Stimulated activated CD8-positive, alpha-beta memory T cell treated with anti-CD3 and anti-CD28 coated beads, Interleukin-7, amount 100 ng/mL, for 48 hours (primary cell): ENCODE measurements around the gene TSTD2.
"Not testable (repeated sequence)": the region's sequence is repeated elsewhere in the genome, so short reads cannot be mapped to it uniquely, and the experiment has no call there.

Experiments used
- DNase-seq, 2 donors: peaks; one replicate each; pipeline ENCODE4 v3.0.0-alpha.2; 2020; ENCODE audit warnings: low read depth in 1 of 2; ENCODE audit errors: extremely low read depth in 1 of 2

TSTD2 gene

DNA sequence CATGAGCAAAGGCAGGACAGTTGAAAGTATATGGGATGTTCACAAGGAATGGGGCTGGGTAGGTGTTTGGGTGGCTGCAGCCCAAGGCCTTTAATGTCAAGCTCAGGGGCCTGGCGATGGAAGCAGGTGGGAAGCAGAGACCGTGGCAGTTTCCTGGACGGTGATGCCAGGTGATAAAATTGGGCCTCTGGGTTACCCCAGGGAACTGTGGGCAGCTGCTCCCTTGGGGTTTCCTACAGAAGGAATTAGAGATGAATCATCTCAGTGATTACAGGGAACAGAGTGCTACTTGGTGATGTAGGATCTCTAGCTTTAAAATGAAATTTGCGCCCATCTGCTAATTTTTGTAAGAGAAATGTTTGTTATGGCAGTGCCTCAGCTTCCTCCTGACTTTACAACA lies 39.2 kb downstream of the TSTD2 start:
- no peak for DNase-seq

DNA sequence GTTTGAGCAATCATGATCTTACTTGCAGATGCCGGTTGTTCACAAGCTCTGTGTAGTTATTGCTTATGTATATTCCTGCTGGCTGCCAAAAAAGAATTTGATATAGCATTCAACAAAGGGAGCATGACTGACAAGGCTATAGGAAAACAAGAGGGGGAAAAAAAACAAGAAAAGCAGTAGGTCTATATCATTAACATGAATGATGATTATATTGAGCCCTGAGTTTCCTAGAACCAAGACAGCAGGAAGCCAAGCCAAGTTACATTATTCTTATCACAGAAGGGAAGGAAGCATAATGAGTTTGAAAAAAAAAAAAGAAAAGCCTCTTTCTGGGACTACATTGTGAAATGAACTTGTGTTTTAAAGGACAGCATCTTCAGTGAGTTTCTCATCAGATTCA lies 41.0 kb downstream of the TSTD2 start:
- DNase-seq = no peak

DNA sequence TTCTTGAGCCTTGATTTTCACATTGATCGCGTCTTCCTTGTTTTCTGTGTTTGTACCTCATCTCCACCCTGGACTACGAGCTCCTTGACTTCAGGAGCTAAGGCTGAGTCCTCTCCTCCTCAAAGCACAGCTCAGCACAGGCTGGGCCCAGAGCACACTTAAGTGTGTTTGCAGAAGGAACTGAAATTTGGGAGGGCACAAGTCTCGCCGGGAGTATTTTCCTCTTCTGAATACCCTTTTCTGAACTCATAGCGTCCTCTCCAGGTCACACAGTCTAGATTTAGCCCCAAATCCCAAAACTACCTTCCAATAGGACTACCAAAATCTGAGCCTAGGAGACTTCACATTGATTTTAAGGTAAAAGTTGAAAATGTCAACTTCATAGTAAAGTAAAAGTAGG lies 41.6 kb downstream of the TSTD2 start:
- DNase-seq = no peak

DNA sequence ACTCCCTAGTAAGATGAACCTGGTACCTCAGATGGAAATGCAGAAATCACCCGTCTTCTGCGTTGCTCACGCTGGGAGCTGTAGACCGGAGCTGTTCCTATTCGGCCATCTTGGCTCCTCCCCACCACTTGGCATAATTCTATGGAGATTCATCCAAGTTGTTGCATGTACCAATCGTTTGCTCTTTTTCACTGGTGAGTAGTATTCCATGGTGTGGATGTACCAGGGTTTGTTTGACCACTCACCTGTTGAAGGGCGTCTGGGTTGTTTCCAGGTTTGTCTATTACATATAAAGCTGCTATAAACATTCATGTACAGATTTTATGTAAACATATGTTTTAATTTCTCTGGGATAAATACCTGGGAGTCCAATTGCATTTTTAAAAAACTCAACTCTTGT lies 46.3 kb downstream of the TSTD2 start:
- DNase-seq = not testable (repeated sequence)

DNA sequence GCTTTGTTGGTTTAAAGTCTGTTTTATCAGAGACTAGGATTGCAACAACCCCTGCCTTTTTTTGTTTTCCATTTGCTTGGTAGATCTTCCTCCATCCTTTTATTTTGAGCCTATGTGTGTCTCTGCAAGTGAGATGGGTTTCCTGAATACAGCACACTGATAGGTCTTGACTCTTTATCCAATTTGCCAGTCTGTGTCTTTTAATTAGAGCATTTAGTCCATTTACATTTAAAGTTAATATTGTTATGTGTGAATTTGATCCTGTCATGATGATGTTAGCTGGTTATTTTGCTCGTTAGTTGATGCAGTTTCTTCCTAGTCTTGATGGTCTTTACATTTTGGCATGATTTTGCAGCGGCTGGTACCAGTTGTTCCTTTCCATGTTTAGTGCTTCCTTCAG lies 48.4 kb downstream of the TSTD2 start:
- not testable (repeated sequence) for DNase-seq

DNA sequence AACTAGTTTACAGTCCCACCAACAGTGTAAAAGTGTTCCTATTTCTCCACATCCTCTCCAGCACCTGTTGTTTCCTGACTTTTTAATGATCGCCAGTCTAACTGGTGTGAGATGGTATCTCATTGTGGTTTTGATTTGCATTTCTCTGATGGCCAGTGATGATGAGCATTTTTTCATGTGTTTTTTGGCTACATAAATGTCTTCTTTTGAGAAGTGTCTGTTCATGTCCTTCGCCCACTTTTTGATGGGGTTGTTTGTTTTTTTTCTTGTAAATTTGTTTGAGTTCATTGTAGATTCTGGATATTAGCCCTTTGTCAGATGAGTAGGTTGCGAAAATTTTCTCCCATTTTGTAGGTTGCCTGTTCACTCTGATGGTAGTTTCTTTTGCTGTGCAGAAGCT lies 51.6 kb downstream of the TSTD2 start:
- not testable (repeated sequence) for DNase-seq

DNA sequence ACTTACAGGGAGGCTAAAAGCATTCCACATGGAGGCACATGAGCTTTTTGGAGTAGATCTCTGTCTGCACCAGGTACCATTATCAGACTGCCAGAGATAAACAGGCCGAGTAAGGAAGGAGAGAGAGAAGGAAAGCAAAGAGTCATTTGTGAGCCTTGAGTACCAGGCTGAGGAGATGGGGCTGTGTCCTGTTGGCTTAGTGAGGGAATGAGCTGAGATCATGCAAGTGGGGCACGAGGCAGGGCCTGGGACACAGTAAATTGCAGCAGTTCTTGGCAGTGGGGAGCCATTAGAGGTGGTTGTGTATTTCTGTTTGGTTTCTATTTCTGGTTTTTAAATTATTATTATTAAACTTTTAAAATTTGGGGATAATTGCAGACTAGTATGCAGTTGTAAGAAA lies 53.3 kb downstream of the TSTD2 start:
- DNase-seq = no peak

DNA sequence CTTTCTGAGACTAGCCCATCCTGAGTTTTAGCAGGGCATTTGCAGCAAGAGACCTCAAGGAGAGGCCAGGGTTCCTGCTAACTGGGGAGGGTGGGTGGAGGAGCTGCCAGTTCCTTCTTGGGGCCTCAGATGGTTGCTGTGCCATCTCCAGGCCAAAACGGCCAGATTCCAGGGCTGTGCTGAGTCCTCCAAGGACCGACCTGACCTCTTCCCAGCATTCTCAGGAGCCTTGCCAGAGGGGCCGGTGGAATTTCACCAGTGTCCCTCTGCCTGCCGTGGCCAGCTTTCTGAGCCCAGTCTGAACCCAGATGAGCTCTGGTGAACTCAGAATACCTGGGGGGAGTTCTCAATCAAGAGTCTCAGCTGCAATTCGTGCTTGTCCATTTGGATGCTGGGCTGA lies 54.3 kb downstream of the TSTD2 start:
- no peak for DNase-seq

DNA sequence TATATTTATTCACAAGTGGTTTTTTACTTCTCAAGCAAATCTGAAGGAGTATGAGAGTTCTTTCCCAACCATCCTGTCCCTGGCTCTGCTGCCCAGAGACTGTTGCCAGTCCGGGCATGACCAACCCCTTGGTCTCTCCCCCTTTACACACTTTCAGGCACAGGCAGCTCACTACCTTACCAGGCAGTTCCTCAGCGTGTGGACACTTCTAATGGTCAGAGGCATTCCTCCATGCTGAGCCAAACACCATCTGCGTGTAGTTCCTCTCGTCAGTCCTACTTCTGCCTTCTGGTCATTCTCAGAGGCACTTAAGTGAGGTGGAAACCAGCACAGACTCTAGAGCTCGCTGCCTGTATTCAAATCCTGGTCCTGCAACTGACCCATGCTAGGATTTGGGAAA lies 56.1 kb downstream of the TSTD2 start:
- no peak for DNase-seq

DNA sequence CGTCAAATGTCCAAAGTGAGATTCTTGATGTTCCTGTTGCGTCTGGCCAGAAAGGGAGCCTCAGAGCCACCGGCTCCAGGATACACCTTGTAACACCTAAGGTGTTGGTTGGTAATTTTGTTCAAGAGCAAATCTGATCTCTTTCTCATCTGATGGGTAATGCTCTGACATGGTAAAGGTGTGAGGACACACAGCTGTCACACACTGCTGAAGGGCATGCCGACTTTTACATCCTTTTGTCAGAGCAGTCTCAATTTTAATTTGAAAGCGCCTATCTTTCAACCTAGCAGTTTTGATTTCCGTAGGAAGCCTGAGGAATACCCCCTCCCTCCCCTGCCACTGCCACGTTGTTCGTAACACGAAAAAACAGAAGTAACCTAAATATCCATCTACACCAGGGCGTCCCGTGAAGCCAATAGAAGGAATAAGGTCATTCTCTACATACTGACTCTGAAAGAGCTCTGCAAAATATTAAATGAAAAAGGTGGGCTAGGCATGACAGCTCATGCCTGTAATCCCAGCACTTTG lies 57.4 kb downstream of the TSTD2 start:
- no peak for DNase-seq

DNA sequence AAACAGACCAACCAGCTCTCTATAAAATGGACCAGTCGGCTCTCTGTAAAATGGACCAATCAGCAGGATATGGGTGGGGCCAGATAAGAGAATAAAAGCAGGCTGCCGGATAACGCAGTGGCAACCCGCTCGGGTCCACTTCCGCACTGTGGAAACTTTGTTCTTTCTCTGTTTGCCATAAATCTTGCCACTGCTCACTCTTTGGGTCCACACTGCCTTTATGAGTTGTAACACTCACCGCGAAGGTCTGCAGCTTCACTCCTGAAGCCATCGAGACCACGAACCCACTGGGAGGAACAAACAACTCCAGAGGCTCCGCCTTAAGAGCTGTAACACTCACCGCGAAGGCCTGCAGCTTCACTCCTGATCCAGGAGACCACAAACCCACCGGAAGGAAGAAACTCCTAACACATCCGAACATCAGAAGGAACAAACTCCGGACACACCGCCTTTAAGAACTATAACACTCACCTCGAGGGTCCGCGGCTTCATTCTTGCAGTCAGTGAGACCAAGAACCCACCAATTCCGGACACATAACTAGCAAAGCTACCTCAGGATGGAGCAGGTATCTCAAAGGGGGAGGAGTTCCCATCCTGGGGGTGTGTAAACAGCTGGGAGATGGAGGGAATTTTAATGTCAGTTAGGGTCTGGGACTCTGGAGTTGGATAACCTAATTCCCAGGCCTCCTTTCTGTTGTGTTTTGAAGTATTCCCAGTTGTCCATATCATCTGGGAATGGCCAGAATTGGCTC lies 58.1 kb downstream of the TSTD2 start:
- DNase-seq = not testable (repeated sequence)

DNA sequence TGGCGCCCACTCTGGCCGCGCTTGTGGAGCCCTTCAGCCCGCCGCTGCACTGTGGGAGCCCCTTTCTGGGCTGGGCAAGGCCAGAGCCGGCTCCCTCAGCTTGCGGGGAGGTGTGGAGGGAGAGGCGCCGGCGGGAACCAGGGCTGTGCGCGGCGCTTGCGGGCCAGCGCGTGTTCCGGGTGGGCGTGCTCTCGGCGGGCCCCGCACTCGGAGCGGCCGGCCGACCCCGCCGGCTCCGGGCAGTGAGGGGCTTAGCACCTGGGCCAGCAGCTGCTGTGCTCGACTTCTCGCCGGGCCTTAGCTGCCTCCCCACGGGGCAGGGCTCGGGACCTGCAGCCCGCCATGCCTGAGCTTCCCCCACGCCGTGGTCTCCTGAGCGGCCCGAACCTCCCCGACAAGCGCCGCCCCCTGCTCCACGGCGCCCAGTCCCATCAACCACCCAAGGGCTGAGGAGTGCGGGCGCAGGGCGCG lies 59.0 kb downstream of the TSTD2 start:
- not testable (repeated sequence) for DNase-seq

DNA sequence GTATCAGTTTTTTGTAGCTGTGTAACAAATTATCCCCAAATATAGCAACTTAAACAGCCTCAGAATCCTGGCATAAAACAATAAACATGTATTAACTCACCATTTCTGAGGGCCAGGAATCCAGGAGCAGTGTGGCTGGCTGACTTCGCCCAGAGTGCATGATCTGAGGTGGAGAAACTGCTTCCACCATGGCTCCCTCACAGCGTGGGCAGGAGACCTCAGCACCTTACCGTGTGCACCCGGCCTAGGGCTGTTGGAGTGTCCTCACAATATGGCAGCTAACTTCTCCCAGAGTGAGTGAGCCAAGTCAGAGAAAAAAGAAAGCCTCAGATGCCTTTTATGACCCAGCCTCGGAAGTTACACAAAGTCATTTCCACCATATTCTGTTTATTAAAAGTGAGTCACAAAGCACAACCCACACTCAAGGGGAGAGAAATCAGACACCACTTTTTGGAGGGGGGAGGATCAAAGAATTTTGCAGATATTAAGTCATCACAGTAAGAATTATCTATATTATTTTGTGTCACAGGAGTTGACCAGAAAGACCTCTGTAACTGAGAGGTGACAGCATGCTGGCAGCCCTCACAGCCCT lies 59.6 kb downstream of the TSTD2 start:
- DNase-seq = no peak

DNA sequence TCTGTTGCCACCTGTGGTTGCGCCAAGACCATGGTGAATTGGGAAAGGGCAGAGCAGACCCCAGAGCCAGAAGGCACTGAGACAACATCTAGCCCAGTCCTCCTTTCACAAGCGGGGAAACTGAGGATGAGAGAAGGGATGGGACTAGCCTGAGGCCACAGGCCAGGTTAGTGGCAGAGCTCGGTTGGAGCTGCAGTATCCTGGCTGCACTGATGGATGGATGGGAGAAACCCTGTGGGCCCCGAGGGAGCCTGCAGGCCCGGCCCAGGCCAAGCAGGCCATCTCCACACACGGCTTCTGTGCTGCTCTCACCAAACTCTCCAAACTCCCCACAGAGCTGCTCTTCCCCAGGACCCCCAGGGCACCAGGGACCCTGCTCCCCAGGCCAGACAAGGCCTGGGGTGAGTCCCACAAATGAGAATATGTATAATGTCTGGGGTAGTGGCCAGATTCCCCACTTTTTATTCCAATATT lies 60.2 kb downstream of the TSTD2 start:
- DNase-seq = no peak

DNA sequence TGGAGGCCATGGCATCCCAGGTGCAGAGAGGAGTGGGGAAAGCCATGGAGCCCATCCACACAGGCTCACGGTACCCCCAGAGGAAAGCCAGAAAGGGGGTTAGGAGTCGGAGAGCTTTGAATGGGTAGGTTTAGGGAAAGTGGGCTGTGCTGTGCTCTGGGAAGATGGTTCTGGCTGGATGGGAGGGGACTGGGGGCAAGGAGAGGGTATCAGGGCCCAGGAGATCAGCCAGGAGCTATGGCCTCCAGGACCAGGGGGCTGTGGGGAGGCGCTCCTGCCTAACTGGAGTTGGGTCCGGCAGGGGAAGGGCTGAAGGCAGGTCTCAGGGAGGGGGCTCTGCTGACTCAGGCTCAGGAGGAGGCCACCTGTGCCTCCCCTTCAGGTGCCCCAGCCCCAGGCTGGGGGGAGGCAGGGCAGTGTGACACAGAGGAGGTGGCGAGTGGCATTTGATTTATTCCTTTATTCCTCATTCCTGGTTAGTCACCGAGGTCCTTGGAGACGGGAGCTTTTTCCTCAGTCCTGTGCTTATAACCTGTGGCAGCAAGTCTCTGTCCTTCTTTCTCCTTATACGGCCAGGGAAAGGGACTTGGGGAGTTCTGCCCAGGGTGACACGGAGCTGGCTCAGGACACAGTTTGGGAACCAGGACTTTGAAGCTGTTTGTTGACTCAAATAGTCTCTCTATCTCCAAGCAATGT lies 60.8 kb downstream of the TSTD2 start:
- no peak for DNase-seq

DNA sequence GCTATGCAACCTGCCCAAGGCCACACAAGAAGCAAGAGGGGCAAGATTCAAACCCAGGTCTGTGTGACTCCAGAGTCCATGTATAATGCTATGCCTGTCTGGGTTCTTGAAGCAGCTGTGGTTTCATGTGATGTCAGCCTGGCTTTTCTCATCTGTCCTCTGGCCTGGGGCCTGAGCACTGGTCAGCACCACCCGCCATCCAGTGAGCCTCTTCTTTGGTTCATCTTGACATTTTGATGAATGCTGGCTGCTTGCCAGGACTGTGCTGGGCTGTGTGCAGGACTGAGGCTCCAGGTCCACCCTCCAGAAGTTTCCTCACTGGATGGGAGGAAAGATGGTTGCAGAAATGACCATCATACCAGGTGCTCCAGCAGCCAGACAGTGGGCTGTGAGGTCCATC lies 61.5 kb downstream of the TSTD2 start:
- DNase-seq = no peak

DNA sequence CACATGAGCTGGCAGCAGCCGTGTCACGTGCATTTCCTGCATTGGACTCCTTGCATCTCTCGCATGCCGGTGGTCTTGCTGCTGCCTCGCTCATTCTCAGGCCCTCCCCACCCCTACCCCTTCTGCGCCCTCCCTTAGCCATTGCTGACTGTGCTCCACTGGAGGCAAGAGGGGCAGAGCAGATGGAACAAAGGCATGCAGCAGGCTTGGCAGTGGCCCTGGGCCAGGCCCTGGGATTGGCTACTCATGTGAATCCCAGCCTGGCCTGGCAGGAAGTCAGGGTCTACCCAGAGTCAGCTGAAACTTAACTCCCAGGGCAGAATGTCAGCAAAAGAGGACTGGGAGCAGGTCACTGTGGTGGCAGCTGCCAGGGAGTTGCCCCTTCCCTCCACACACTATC lies 62.3 kb downstream of the TSTD2 start:
- DNase-seq = no peak

DNA sequence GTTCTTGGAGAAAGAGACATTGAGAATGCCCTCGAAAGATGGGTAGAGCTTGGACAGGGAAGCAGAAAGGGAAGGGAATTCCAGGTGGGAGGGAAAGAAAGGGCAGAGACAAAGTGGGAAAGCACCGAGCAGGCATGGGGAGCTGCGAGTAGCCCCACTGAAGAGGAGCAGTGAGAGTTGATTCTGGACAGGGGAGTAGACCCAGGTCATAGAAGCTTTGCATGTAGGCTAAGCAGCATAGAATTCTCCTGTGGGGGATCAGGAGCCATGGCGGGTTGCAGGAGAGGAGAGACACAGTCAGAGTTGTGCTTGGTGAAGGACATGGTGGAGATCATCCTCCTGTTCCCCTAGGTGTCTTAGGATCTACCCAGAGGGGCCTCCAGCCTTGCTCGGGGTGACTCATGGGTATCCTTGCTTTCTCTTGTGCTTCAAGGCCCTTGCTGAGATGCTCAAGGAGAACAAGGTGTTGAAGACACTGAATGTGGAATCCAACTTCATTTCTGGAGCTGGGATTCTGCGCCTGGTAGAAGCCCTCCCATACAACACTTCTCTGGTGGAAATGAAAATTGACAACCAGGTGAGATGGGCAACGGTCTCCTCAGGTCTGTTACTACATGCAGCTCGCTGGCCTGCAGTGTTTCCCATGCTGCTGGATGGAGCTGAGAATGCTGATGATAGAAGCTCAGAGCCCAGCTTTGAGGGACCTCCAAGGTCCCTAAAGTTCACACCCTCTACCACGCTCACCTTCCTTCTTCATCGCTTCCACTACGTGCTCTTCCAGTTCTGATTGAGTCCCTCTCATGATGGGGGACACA lies 64.5 kb downstream of the TSTD2 start:
- no peak for DNase-seq

DNA sequence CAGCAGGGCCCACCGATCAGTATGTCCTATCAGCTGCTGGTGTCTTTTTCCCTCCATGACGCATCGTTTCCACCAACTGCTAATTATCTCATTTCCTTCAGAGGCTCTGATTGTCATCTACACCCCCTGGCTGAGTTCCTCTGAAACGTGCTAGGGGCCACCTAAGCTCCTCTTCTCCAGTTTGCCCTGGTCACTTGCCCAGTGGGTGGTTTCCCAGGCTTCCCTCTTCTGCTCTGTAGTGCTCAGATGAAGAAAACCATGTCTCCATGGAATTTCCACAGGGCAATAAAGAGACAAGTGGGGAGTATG lies 65.3 kb downstream of the TSTD2 start:
- no peak for DNase-seq

DNA sequence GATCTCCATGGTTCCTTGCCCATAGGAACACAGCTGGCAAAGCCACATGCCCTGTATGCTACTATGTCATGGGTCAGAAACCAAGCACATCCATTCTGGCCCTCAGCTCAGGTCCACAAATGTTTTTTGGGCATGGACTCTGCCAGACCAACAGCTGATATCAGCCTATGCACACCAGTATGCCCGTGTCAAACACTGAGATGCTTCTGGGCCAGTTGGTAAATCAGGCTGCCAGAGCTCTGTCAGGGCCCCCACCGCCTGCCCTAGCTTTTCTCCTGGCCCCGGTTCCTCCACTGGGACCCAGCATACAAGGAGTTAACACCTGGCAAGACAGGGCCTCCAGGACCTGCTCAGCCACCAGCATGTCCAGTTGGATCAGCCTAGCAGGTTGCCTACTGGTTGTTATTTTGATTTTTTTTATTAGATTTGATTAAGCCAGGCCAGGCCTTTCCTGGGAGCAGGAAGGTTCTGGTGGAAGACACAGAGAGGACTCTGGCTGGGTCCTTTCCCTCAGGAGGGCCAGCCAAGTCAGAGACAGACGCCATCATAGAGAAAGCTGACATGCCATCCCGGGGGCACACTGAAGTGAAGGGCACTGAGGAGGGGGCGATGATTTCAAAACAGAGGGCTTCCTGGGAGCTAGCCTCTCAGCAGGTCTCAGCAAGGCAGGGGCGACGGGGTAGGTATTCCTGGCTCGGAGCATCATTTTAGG lies 65.8 kb downstream of the TSTD2 start:
- no peak for DNase-seq
